ENCODE data around the gene PAPPA2.
A peak's percentile ranks its signal among the peaks of the same experiment; 100 is the strongest.
"Not testable (repeated sequence)": the region's sequence is repeated elsewhere in the genome, so short reads cannot be mapped to it uniquely, and the experiment has no call there.

The PAPPA2 gene

GRCh38 chr1:176551146-176551545 is 88.2 kb downstream of the PAPPA2 start:
- DNase-seq (ENCODE audit: low read depth in 2 of 2), result no peak

GRCh38 chr1:176552217-176552991 is 89.4 kb downstream of the PAPPA2 start:
- DNase-seq (ENCODE audit: low read depth in 2 of 2), result no peak

GRCh38 chr1:176552999-176553398 is 90.0 kb downstream of the PAPPA2 start:
- DNase-seq (ENCODE audit: low read depth in 2 of 2), result no peak

GRCh38 chr1:176556288-176556687 is 93.3 kb downstream of the PAPPA2 start:
- DNase-seq (ENCODE audit: low read depth in 2 of 2), result no peak

GRCh38 chr1:176557543-176558258 is 94.7 kb downstream of the PAPPA2 start:
- no peak for DNase-seq (ENCODE audit: low read depth in 2 of 2)

- no peak for DNase-seq (ENCODE audit: low read depth in 2 of 2)
These were observed 95.6 kb downstream of the PAPPA2 start for GRCh38 chr1:176558561-176558960.

- no peak for DNase-seq (ENCODE audit: low read depth in 2 of 2)
These were observed 96.5 kb downstream of the PAPPA2 start for GRCh38 chr1:176559474-176559873.

GRCh38 chr1:176559878-176560277 is 96.9 kb downstream of the PAPPA2 start:
- DNase-seq (ENCODE audit: low read depth in 2 of 2), result peak in 1 of 2 experiments; percentile 3

GRCh38 chr1:176560681-176561080 is 97.7 kb downstream of the PAPPA2 start:
- no peak for DNase-seq (ENCODE audit: low read depth in 2 of 2)

- DNase-seq (ENCODE audit: low read depth in 2 of 2), result not testable (repeated sequence)
These were observed 98.8 kb downstream of the PAPPA2 start for GRCh38 chr1:176561761-176562160.

- no peak for DNase-seq (ENCODE audit: low read depth in 2 of 2)
These were observed 103.3 kb downstream of the PAPPA2 start for GRCh38 chr1:176566004-176566975.

GRCh38 chr1:176567190-176567794 is 104.3 kb downstream of the PAPPA2 start:
- DNase-seq (ENCODE audit: low read depth in 2 of 2), result no peak

- no peak for DNase-seq (ENCODE audit: low read depth in 2 of 2)
These were observed 105.2 kb downstream of the PAPPA2 start for GRCh38 chr1:176568185-176568584.

- no peak for DNase-seq (ENCODE audit: low read depth in 2 of 2)
These were observed 111.8 kb downstream of the PAPPA2 start for GRCh38 chr1:176574756-176575155.

GRCh38 chr1:176575991-176576390 is 113.0 kb downstream of the PAPPA2 start:
- no peak for DNase-seq (ENCODE audit: low read depth in 2 of 2)

GRCh38 chr1:176576670-176577069 is 113.7 kb downstream of the PAPPA2 start:
- DNase-seq (ENCODE audit: low read depth in 2 of 2), result no peak

- DNase-seq (ENCODE audit: low read depth in 2 of 2), result no peak
These were observed 114.7 kb downstream of the PAPPA2 start for GRCh38 chr1:176577646-176578197.

GRCh38 chr1:176579087-176579486 is 116.1 kb downstream of the PAPPA2 start:
- no peak for DNase-seq (ENCODE audit: low read depth in 2 of 2)

- DNase-seq (ENCODE audit: low read depth in 2 of 2), result no peak
These were observed 132.2 kb downstream of the PAPPA2 start for GRCh38 chr1:176595217-176595616.

GRCh38 chr1:176601348-176601747 is 138.4 kb downstream of the PAPPA2 start:
- DNase-seq (ENCODE audit: low read depth in 2 of 2), result no peak

GRCh38 chr1:176602388-176603004 is 139.5 kb downstream of the PAPPA2 start:
- DNase-seq (ENCODE audit: low read depth in 2 of 2), result no peak
